Measurements from ENCODE around the gene ARHGEF17.

DNA sequence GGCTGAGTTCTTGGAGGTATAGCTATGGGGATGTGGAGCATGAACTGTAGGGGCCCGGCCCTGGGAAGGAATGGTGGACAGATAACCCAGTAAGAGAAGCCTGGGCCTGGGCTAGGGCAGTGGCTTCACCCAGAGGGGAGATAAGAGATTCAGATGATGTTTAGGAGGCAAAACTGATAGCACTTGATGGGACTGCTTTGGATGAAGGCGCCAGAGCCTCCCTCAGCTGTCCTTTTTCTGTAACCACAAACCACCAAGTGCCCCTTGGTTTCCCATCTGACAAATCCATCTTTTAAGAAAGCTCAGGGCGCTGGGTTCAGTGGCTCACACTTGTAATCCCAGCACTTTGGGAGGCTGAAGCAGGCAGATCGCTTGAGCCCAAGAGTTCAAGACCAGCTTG lies 91.6 kb downstream of the ARHGEF17 start:
- TF ChIP-seq CTCF (conservative IDR thresholded peaks at IDR 0.05): no peak
- no peak for TF ChIP-seq ZFX (IDR thresholded peaks at IDR 0.05)

All from C4-2B (cell line).